Smooth muscle cell (in vitro differentiated cells): ENCODE results near the gene COA8. TPM values are rescaled to one million over a fixed set of nuclear protein-coding genes. Genes with fewer than 3 reads are reported as not detected.
A peak's percentile ranks its signal among the peaks of the same experiment; 100 is the strongest.

ENCODE experiments used
- DNase-seq: peaks from one replicate; lab custom pipeline; 2025; ENCODE audit not compliant: unreplicated experiment; lab: John Stamatoyannopoulos, UW
- H2AFZ ChIP-seq: fragments of 200-600 bp; sonication (generic); 2 replicates; pipeline ENCODE4 v1.6.0; 2016; ENCODE audit warnings: antibody characterized with exemption, low read depth, mild to moderate bottlenecking
- H3F3A ChIP-seq: fragments of 200-600 bp; sonication (generic); 2 replicates; pipeline ENCODE4 v1.6.0; 2017; ENCODE audit warnings: antibody characterized with exemption, low read depth
- H3K27ac ChIP-seq: fragments of 200-600 bp; sonication (generic); 2 replicates; pipeline ENCODE4 v1.5.1; 2016; ENCODE audit warnings: low read depth, mild to moderate bottlenecking
- H3K27me3 ChIP-seq: fragments of 200-600 bp; sonication (generic); 2 replicates; pipeline ENCODE4 v1.6.1; 2016; ENCODE audit warnings: low read depth, mild to moderate bottlenecking
- H3K36me3 ChIP-seq: fragments of 200-600 bp; sonication (generic); 2 replicates; pipeline ENCODE4 v1.5.1; 2016; ENCODE audit warnings: low read depth
- H3K4me1 ChIP-seq: fragments of 200-600 bp; sonication (generic); 2 replicates; pipeline ENCODE4 v1.5.1; 2016; ENCODE audit warnings: low read depth
- H3K4me2 ChIP-seq: fragments of 200-600 bp; sonication (generic); 2 replicates; pipeline ENCODE4 v1.6.0; 2016; ENCODE audit warnings: mild to moderate bottlenecking
- H3K4me3 ChIP-seq: fragments of 200-600 bp; sonication (generic); 2 replicates; pipeline ENCODE4 v1.5.1; 2016; ENCODE audit warnings: mild to moderate bottlenecking
- H3K79me2 ChIP-seq: fragments of 200-600 bp; sonication (generic); 2 replicates; pipeline ENCODE4 v1.6.0; 2016; ENCODE audit warnings: low read depth, mild to moderate bottlenecking
- H3K9ac ChIP-seq: fragments of 200-600 bp; sonication (generic); 2 replicates; pipeline ENCODE4 v1.6.0; 2016; ENCODE audit warnings: low read depth
- H3K9me3 ChIP-seq: fragments of 200-600 bp; sonication (generic); replicated peaks from 2 replicates; pipeline ENCODE4 v1.5.1; 2016; ENCODE audit warnings: low read depth
- H4K20me1 ChIP-seq: fragments of 200-600 bp; sonication (generic); 2 replicates; pipeline ENCODE4 v1.6.0; 2016; ENCODE audit warnings: low read depth
- WGBS: methylation state at CpG from one replicate; pipeline ENCODE4 v1.1.7; 2016; ENCODE audit warnings: low lambda C conversion rate; 5-methylcytosine and 5-hydroxymethylcytosine counted together
- polyA plus RNA-seq: library from polyadenylated mRNA; unstranded; fragments of >200 nt; fragmentation: Nextera tagmentation; extraction: Ambion mirVana; gene quantifications from 2 replicates; pipeline ENCODE4 v1.2.1, GENCODE V29; 2016
- total RNA-seq: library from RNA; depleted of rRNA; stranded (reverse); fragments of >200 nt; gene quantifications from 2 replicates; pipeline ENCODE4 v1.2.3, GENCODE V29; 2014
- TF ChIP-seq, protein P1 (sequence below): fragments of 200-600 bp; sonication (generic); IDR thresholded peaks from 2 replicates; pipeline ENCODE4 v1.5.1; 2017; ENCODE audit warnings: borderline replicate concordance, mild to moderate bottlenecking, antibody characterized with exemption; ENCODE audit not compliant: insufficient read depth, poor library complexity, severe bottlenecking

Gene COA8
- total and polyA plus RNA-seq, 2 experiments from 2014 or later, result 33.4 to 69.9 TPM

DNA sequence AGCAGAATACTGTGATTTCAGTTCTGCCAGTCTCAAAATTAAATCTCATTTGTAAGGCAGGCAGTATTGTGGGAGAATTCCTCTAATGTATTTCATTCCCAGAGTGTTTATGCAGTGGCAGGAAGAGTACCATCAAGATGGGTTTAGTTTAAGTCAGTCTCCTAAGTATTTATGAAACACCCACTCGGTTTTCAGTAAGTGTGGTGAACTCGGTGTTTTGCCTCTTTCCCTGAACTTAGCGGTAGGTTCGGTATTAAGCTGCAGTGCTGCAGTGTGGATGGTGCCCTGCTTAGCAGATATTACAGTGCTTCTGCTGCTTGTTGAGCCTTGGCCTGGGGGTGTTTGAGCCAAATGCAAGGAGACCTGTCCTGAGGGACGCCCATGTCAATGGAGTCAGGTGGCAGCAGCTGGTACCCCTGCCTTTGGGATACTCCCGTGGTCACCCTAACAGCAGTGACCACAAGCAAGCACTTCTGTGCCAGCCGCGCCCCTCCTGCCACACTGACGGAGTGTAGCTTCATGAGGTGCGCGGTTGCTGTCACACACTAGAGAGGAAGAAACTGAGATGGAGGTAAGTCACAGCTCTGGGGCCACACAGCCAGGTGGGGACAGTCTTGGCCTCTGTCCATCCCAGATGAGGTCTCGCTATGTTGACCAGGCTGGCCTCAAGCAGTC is 15.8 kb downstream of the COA8 start:
- Histone ChIP-seq H3K36me3 (no peaks in the 10 kb centered on the region), H3K4me1 (peaks cover 6% of the 10 kb centered on the region), H3K27me3 (no peaks in the 10 kb centered on the region), H3K9me3 (no peaks in the 10 kb centered on the region), H3F3A (peaks cover 15% of the 10 kb centered on the region), H3K4me3 (no peak overlapping the region), H3K9ac (no peak overlapping the region), H3K79me2 (peaks cover 11% of the 10 kb centered on the region), H3K27ac (peak overlapping the region; percentile 86), H2AFZ (no peak overlapping the region), H3K4me2 (no peak overlapping the region), H4K20me1 (peaks cover 36% of the 10 kb centered on the region)
- DNase-seq, result no peak
- WGBS, result 86% methylated on average over 12 of the region's 12 CpGs
- TF ChIP-seq, protein P1, sequence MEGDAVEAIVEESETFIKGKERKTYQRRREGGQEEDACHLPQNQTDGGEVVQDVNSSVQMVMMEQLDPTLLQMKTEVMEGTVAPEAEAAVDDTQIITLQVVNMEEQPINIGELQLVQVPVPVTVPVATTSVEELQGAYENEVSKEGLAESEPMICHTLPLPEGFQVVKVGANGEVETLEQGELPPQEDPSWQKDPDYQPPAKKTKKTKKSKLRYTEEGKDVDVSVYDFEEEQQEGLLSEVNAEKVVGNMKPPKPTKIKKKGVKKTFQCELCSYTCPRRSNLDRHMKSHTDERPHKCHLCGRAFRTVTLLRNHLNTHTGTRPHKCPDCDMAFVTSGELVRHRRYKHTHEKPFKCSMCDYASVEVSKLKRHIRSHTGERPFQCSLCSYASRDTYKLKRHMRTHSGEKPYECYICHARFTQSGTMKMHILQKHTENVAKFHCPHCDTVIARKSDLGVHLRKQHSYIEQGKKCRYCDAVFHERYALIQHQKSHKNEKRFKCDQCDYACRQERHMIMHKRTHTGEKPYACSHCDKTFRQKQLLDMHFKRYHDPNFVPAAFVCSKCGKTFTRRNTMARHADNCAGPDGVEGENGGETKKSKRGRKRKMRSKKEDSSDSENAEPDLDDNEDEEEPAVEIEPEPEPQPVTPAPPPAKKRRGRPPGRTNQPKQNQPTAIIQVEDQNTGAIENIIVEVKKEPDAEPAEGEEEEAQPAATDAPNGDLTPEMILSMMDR, result no peak

DNA sequence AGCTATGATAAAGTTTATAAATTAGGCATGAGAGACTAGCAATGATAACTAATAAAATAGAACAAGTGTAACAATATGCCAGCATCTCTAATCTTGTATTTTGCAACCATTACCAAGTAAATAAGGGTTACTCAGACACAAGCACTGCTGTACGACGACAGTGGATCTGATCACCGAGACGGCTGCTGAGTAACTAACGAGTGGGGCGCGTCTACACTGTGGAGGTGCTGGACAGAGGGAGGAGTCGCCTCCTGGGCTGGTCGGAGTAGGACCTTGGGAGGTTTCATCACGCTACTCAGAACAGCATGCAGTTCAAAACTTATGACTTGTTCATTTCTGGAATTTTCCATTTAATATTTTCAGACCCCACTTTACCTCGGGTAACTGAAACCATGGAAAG is 18.4 kb downstream of the COA8 start:
- no peaks in the 10 kb centered on the region for H3K36me3 ChIP-seq
- no peak overlapping the region for H3K4me2 ChIP-seq
- H3K4me1 ChIP-seq, result peaks cover 3% of the 10 kb centered on the region
- H3K9ac ChIP-seq, result no peak overlapping the region
- H3K79me2 ChIP-seq, result no peaks in the 10 kb centered on the region
- H3K4me3 ChIP-seq, result no peak overlapping the region
- peaks cover 6% of the 10 kb centered on the region for H3F3A ChIP-seq
- 91% methylated on average over 11 of the region's 11 CpGs for WGBS
- no peak overlapping the region for H3K27ac ChIP-seq
- DNase-seq, result no peak
- H4K20me1 ChIP-seq, result peaks cover 36% of the 10 kb centered on the region
- no peaks in the 10 kb centered on the region for H3K9me3 ChIP-seq
- H2AFZ ChIP-seq, result no peak overlapping the region
- H3K27me3 ChIP-seq, result no peaks in the 10 kb centered on the region
- TF ChIP-seq, protein P1, result no peak

DNA sequence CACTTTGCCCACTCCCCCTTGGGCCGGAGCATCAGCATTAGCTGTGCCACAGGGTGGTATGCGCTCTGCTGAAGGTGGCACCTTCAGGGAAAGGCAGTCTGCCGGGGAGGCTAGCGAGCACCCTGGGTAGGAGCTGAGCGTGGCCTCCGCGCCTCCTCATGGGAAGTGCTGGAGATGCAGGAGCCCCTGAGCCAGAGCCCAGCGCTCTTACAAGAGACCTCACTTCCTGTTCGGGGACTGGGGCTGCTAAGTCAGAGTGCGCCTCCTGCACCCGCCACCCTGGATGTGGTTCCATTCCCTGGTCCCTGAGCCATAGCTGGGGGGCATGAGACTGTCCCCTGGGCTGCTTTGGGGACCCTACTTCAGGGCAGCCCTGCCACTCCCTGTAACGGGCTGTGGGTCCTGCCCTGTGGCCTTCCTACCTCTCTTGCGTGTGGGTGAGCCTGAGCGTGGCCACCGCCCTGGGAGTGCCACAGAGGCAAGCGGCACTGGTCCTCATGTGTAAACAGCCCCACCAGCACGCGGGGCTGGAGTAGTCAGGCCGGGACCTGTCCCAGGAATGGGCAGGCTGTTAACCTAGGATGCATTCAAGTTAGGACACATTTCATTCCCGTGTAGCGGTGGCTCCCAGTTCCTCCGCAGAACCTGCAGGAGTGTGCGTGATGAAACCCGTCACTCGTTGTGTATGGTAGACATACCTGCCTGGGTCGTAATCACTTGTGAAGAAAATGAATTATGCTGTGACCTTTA is 19.4 kb downstream of the COA8 start:
- TF ChIP-seq, protein P1, result no peak
- peaks cover 1% of the 10 kb centered on the region for H3F3A ChIP-seq
- H3K4me3 ChIP-seq, result no peak overlapping the region
- no peaks in the 10 kb centered on the region for H3K36me3 ChIP-seq
- H3K79me2 ChIP-seq, result no peaks in the 10 kb centered on the region
- 84% methylated on average over 26 of the region's 26 CpGs for WGBS
- no peaks in the 10 kb centered on the region for H3K27me3 ChIP-seq
- no peak overlapping the region for H2AFZ ChIP-seq
- H4K20me1 ChIP-seq, result peaks cover 41% of the 10 kb centered on the region
- DNase-seq, result no peak
- H3K27ac ChIP-seq, result no peak overlapping the region
- H3K9me3 ChIP-seq, result no peaks in the 10 kb centered on the region
- no peak overlapping the region for H3K9ac ChIP-seq
- no peaks in the 10 kb centered on the region for H3K4me1 ChIP-seq
- no peak overlapping the region for H3K4me2 ChIP-seq
